SKM-1 treated with dmso at 0.1 percent for 144 hours (cell line): ENCODE measurements around the gene NMNAT3.

Source experiments
- DNase-seq: peaks from one replicate; lab custom pipeline; 2025; ENCODE audit not compliant: unreplicated experiment; lab: John Stamatoyannopoulos, UW

The NMNAT3 gene

GRCh38 chr3:139676108-139676507 lies 1.7 kb downstream of the NMNAT3 start:
- DNase-seq: no peak

GRCh38 chr3:139675327-139675726 lies 2.4 kb downstream of the NMNAT3 start:
- DNase-seq: no peak

DNA sequence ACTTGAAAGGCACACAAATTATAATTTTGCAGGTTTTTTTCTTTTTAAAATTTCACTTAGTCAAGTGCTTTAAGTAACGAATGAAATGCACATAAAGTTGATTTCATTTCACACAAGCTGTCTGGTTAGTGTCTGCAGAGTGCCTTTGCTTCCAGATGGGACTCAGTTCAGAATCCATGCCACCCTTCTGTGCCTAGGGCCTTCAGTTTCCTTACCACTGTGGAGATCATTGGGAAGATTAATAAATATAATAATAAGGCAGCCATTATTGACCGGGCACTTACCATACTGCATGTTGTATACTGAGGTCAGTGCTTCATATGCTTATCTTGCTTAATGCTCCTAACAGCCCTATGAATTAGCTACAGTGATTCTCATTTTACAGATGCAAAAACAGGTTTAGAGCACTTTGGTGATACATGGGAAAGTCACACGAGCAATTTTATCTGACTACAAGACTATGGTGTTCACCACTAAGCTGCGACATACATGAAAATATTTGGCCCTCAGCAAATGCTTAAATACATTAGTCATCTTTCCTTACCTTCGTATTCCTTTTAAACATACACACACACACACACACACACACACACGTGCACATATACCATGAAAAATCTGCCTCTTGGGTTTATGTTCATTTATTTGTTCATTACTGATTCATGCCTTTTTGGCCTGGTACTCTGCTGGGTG lies 3.1 kb downstream of the NMNAT3 start:
- DNase-seq: no peak

DNA sequence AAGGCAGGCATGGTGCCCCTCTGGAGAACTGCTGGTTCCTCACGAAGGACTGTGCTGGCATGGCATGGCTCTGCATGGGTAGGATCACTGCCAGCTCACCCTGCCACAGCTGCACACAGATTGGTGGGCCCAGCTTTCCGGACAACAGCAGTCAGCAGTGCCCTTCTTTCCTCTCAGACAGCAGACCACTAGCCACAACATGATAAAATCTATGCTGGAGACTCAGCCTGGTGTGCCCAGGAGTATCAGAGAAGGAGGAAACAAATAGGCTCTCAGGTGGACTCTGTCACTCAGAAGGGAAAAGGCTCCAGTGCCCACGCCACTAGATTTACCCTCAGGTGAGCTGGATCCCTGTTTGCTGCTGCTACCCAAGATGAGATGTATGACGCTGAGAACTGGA lies 4.9 kb downstream of the NMNAT3 start:
- no peak for DNase-seq

- no peak for DNase-seq
Measured at GRCh38 chr3:139671863-139672646, 5.7 kb downstream of the NMNAT3 start.

- no peak for DNase-seq
Measured at GRCh38 chr3:139671107-139671506, 6.7 kb downstream of the NMNAT3 start.

DNA sequence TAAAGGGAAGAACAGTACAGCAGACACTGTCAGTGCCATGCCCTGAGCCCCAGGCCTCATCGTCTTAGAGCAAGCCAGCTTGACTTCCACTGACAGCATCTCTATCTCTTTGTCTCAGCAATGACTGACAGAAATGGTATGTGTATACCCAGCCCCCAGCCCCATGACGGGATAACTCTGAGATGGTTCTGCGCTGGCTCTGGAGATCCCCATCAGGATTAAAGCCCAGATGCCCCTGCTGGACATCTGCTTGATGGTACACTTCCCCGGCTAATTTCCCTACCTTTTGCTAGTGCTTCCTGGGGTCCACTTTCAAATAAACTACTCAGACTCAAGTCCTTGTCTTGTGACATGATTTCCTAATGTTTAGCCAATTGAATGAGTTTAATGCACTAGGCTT lies 7.6 kb downstream of the NMNAT3 start:
- no peak for DNase-seq

- no peak for DNase-seq
Measured at GRCh38 chr3:139668332-139668731, 9.4 kb downstream of the NMNAT3 start.

- DNase-seq: no peak
Measured at GRCh38 chr3:139664958-139665357, 12.8 kb downstream of the NMNAT3 start.

DNA sequence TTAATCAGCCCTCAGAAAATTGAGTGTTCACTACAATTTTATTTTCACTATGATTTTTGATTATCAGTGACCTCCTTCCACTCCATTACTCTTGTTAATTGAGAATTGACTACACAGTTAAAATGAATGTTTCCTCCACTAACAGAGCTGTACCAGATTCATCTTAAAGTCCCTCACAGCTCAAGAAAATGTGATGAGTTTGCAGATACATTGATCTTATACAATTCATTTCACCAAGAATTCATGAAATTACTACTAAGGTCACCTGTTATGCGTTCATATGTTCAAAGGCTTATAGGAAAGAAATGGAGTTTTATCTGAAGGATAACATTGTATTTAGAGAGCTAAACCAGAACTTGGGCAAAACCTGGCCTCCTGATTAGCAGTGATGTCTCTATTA lies 17.5 kb downstream of the NMNAT3 start:
- no peak for DNase-seq

GRCh38 chr3:139659511-139659910 lies 18.3 kb downstream of the NMNAT3 start:
- DNase-seq: no peak

DNA sequence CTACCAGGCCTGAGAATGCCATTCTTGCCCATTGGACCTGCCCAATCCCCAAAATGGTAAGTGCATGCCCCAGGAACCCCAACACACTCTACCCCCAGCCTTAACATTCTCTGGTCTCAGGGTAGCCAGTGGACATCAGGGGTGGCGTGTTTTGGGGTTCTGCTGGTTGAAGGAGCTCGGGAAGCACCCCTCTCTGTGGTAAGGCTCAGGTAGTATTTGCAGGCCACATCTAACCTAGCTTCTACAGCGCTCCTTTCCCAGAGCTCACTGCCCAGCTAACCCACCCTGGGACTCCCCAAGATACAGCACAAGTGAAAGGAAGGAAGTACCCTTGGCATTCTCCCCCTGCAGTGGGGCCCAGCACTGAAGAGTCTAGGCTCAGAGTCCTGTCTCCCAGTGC lies 19.8 kb downstream of the NMNAT3 start:
- no peak for DNase-seq

DNA sequence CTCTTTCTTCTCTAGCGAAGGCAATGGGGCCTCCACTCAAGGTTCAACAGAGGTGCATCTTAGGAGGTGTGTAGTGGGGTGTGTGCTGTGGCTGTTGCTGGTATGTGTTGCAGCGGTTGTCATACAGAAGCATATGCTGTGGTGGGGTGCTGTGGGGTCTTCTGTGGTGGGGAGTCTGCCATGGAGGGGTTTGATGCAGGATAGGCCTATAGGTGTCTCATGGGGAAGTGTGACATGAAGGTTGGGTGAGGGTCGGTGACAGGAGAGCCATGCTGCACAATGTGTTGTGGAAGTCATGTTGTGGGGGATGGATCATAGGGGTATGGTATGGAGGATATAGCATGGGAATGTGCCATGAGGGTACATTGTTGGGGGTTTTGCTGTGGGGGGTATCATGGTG lies 20.3 kb downstream of the NMNAT3 start:
- no peak for DNase-seq

- no peak for DNase-seq
Measured at GRCh38 chr3:139655909-139656595, 21.7 kb downstream of the NMNAT3 start.

DNA sequence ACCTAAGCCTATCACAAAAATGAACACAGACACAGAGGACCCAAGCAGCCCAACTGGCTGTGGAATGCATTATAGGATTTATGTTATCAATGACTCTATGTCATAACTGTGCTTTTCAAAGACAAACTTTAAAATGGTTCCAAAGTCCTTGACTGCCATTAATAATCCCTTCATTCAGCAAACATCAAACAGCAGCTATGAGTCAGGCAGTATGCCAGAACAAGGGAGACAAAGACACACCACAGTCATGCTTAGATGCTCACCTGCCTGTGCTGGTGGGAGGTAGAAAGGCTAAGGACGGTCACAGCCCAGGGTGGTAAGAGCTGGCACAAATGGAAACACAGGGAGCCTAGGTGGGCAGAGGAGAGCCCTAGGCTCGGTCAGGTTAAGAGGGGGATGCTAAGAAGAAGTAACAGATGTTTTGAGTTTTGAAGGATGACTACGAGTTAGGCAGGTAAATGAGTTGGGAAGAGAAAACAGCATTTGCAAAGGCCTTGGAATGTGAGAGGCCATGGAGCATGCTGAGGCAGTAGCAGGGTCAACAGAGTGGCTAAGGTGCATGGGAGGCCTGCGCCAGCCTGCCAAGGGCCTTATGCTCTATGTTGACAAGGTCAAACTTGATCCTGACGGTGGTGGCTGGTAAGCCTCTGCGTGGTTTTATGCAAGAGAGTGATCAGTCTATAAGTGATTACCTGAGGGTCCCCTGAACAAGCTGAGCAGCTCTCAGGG lies 23.0 kb downstream of the NMNAT3 start:
- DNase-seq: no peak

DNA sequence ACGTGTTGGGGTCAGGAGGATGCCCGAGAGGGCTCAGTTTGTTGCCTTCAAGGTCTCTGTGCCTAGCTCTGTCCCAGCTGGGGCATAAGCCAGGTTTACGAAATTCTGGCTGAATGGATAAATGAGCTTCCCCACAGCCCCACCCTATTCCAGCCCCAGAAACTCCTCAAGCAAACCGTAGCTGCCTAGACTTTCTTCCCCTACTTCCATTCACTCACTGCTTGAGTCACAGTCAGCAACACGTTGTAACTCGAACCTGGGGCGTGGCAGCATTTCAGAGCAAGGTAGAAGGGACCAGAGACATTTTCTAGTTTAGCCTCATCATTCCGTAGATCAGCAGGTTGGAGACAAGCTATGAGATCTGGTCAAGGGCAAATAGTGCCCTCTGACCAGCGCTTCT lies 24.2 kb downstream of the NMNAT3 start:
- no peak for DNase-seq

DNA sequence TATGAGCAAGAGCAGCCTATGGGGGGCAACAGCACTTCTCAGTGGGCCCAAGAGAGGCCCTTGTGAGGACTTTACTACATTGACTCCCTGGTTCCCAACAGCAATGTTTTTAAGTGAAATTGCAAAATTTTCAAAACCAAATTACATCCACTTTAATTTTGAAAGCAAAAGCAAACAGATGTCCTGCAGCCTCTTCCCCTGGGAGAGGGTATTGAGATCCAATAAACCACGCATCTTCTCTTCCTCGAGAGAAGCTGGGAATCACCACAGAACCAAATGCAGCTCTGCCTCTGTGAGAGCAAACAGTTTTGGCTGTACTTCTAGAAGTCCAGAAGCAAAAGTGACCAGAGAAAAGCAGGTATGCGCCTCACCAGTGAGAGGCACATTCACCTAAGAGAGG lies 25.2 kb downstream of the NMNAT3 start:
- DNase-seq: no peak

GRCh38 chr3:139647866-139648435 lies 29.8 kb downstream of the NMNAT3 start:
- no peak for DNase-seq

GRCh38 chr3:139646512-139646911 lies 31.3 kb downstream of the NMNAT3 start:
- no peak for DNase-seq

DNA sequence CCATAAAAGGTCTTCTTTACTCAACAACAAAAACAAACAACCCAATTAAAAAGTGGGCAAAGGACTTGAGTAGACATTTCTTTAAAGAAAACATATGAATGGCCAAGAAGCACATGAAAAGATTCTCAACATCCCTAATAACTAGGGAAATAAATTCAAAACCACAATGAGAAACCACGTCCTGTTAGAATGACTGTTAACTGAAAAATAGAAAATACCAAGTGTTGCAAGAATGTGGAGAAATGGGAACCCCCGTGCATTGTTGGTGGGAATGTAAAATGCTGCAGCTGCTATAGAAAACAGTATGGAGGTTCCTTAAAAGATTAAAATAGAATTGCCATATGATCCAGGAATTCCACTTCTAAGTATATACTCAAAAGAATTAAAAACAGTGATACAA lies 34.8 kb downstream of the NMNAT3 start:
- no peak for DNase-seq

GRCh38 chr3:139640456-139640855 lies 37.3 kb downstream of the NMNAT3 start:
- no peak for DNase-seq
